ENCODE results near the gene TMPRSS9. TPM values are rescaled to one million over a fixed set of nuclear protein-coding genes. Genes with fewer than 3 reads are reported as not detected.
A peak's percentile ranks its signal among the peaks of the same experiment; 100 is the strongest.

TMPRSS9 gene
- total RNA-seq, 1 experiment from 2014 or later = 0.57 TPM

- Mint-ChIP-seq H3K36me3 (peaks cover 13% of the 10 kb centered on the region), H3K9me3 (no peaks in the 10 kb centered on the region), H3K4me3 (no peak overlapping the region), H3K4me1 (peaks cover 23% of the 10 kb centered on the region), H3K27me3 (ENCODE audit: low read depth) (no peaks in the 10 kb centered on the region), H3K27ac (no peak overlapping the region; the same call in 1 of the 2 replicates)
- POLR2A ChIA-PET = no interaction called here
- TF ChIP-seq IRF1 (CRISPR knock-in tag; IDR thresholded peaks at IDR 0.05) (no peak), GTF2I (CRISPR knock-in tag; conservative IDR thresholded peaks at IDR 0.05) (no peak), ZBTB43 (CRISPR knock-in tag; IDR thresholded peaks at IDR 0.05) (no peak), ZNF532 (CRISPR knock-in tag; IDR thresholded peaks at IDR 0.05; ENCODE audit: borderline replicate concordance) (no peak), ATF3 (CRISPR knock-in tag; conservative IDR thresholded peaks at IDR 0.05) (no peak), SMAD4 (CRISPR knock-in tag; IDR thresholded peaks at IDR 0.05) (no peak), SOX15 (CRISPR knock-in tag; IDR thresholded peaks at IDR 0.05) (no peak)
- ATAC-seq (no peak), DNase-seq (ENCODE audit: low spot score) (no peak)
- CTCF ChIA-PET = interaction anchor here (0.6 to 3.3 kb wide), 2 partner anchors 10 to 87 kb away, joined by 5 to 20 read pairs; no protein-coding TSS in a partner anchor
These were observed 34.6 kb upstream of the TMPRSS9 start for GRCh38 chr19:2325281-2326046.

GRCh38 chr19:2326699-2327360 is 33.2 kb upstream of the TMPRSS9 start:
- CTCF ChIA-PET = interaction anchor here (1.3 to 3.3 kb wide), 4 partner anchors 8 to 51 kb away, joined by 4 to 20 read pairs (median 8); no protein-coding TSS in a partner anchor
- DNase-seq (ENCODE audit: low spot score) (no peak), ATAC-seq (no peak)
- H3K4me1 Mint-ChIP-seq = peaks cover 37% of the 10 kb centered on the region
- H3K36me3 Mint-ChIP-seq = peaks cover 13% of the 10 kb centered on the region
- H3K27ac Mint-ChIP-seq = peak overlapping the region; percentile 80; the same call in 1 of the 2 replicates
- POLR2A ChIA-PET = interaction anchor here (0.6 to 1.3 kb wide), 2 partner anchors 13 to 101 kb away, joined by 3 read pairs; partner anchors contain the start of gene TIMM13
- TF ChIP-seq FOXP1 (CRISPR knock-in tag; IDR thresholded peaks at IDR 0.05; ENCODE audit: borderline replicate concordance) (no peak), CREM (CRISPR knock-in tag; IDR thresholded peaks at IDR 0.05) (no peak), GTF2I (CRISPR knock-in tag; conservative IDR thresholded peaks at IDR 0.05) (no peak), MYBL2 (CRISPR knock-in tag; IDR thresholded peaks at IDR 0.05) (no peak), CREB1 (CRISPR knock-in tag; IDR thresholded peaks at IDR 0.05) (no peak), ZNF263 (CRISPR knock-in tag; IDR thresholded peaks at IDR 0.05; ENCODE audit: low read depth) (no peak), GRHL2 (CRISPR knock-in tag; IDR thresholded peaks at IDR 0.05; ENCODE audit: insufficient replicate concordance, severe bottlenecking) (no peak), HMGA2 (CRISPR knock-in tag; IDR thresholded peaks at IDR 0.05) (no peak), ATF1 (CRISPR knock-in tag; IDR thresholded peaks at IDR 0.05) (no peak), CDX4 (CRISPR knock-in tag; IDR thresholded peaks at IDR 0.05; ENCODE audit: borderline replicate concordance) (no peak), FOXJ3 (CRISPR knock-in tag; IDR thresholded peaks at IDR 0.05; ENCODE audit: borderline replicate concordance) (no peak), TCF7 (CRISPR knock-in tag; IDR thresholded peaks at IDR 0.05; ENCODE audit: low read depth) (no peak), STAT6 (CRISPR knock-in tag; conservative IDR thresholded peaks at IDR 0.05; ENCODE audit: low read depth) (no peak), NFYB (CRISPR knock-in tag; conservative IDR thresholded peaks at IDR 0.05; ENCODE audit: low read depth) (no peak), ZNF317 (CRISPR knock-in tag; IDR thresholded peaks at IDR 0.05; ENCODE audit: borderline replicate concordance, low read depth) (no peak)
- H3K27me3 Mint-ChIP-seq (ENCODE audit: low read depth) = no peaks in the 10 kb centered on the region
- peak overlapping the region; percentile 100 for H3K4me3 Mint-ChIP-seq
- no peaks in the 10 kb centered on the region for H3K9me3 Mint-ChIP-seq

All from WTC11 (cell line).